ENCODE data around the gene HOPX. TPM values are rescaled to one million over a fixed set of nuclear protein-coding genes. Genes with fewer than 3 reads are reported as not detected.
A peak's percentile ranks its signal among the peaks of the same experiment; 100 is the strongest.
"Not testable (repeated sequence)": the region's sequence is repeated elsewhere in the genome, so short reads cannot be mapped to it uniquely, and the experiment has no call there.

The HOPX gene
- total RNA-seq (2014; rRNA removed; shearing (Covaris generic)), result 4.3 and 5.6 TPM in 2 replicates

DNA sequence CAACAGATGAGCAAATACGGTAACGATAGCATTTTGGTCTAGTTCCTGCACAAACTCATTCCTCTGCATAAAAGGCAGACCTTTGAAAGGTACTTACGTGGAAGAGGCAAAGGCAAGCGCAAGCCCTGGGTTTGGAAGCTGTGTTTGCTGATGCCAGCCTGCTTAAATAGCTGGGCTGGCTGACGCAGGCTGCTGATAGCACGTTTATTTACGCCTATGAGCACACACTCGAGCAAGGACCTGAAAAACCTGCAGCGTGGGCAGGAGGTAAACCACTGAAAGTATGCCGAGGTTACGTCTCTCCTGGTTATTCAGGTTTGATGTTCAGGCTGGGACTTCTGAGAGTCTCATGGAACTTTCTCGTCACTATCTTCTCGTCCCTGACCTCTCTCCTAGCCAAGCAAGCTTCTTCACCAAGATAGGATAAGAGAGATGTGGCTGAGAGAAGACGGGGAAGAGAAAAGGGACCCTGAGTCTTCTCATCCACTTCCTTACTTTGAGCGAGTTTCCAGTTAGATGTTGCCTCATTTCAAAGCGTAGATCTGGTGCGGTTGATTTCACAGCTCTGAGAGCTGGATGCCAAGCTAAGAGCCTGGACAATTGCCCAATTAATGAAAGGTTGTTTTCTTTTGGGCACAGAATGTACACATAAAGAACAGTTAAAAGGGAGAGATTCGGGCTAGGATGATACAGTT is at the start of gene HOPX:
HOPX (minus strand) TSS at position 139 of the 695 bp plus-strand sequence. CDS start 23,480 bp downstream, outside the sequence.
- peak; percentile 23 for DNase-seq (ENCODE audit: low read depth)

GRCh38 chr4:56730097-56730496 is 49.0 kb upstream of the HOPX start:
- DNase-seq (ENCODE audit: low read depth), result no peak

- peak; percentile 80 for DNase-seq (ENCODE audit: low read depth)
Observed at GRCh38 chr4:56728512-56728911, 47.4 kb upstream of the HOPX start.

GRCh38 chr4:56727150-56727549 is 46.1 kb upstream of the HOPX start:
- DNase-seq (ENCODE audit: low read depth), result peak; percentile 15

GRCh38 chr4:56726593-56726992 is 45.5 kb upstream of the HOPX start:
- DNase-seq (ENCODE audit: low read depth), result not testable (repeated sequence)

DNA sequence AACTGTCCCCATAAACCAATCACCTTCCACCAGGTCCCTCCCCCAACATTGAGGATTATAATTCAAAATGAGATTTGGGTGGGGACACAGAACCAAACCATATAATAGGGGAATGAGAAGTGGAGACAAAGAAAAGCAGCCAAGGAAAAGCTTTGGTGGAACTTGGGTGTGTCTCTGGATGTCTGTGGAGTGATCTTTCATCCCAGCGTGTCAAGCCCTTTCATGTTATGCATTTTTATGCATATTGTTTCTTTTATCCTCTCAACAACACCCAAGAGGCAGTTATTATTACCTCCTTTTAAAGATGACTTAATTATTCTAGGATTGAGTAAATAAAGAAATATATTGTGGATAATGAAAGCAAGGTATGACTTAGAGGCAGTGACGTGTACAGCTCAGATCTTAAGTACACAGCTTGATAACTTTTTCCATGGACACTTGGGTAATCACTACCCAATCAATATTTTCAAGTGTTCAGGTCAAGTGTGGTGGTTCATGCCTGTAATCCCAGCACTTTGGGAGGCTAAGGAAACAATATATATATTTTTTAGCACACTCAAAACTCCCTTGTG is 42.6 kb upstream of the HOPX start:
- DNase-seq (ENCODE audit: low read depth), result no peak

DNA sequence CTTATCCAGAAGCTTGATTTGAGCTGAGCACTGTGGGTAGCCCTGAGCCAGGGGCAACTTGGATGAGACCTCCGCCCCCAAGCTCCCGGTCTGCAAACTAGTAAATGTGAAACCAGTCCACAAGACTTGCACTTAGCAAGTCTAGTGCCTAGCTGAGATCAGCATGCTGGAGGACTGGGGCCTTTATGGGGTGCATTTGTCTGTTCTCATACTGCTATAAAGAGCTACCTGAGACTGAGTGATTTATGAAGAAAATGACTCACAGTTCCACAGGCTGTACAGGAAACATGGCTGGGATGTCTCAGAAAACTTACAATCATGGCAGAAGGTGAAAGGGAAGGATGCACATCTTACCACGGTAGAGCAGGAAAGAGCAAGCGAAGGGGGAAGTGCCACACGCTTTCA is 42.1 kb upstream of the HOPX start:
- peak; percentile 22 for DNase-seq (ENCODE audit: low read depth)

GRCh38 chr4:56708146-56708545 is 27.1 kb upstream of the HOPX start:
- DNase-seq (ENCODE audit: low read depth), result peak; percentile 11

- DNase-seq (ENCODE audit: low read depth), result no peak
Observed at GRCh38 chr4:56705966-56706365, 24.9 kb upstream of the HOPX start.

DNA sequence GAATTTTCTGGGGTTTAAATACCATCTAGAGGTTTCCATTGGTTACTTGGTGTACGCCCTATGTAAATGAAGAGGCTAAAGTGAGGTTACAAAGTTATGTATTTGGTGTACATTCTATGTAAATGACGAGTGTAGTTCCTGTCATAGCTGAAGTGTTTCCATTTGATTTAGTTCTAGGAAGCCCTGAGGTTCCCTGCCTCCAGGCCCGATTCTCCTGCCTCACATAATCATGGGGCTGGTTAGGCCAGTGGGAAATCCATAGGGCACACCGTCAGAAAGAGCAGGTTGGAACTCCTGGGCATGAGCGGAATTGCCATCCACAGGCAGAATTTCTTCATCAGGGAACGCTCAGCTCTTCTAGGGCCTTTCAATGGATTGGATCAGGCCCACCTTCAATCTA is 24.2 kb upstream of the HOPX start:
- no peak for DNase-seq (ENCODE audit: low read depth)

DNA sequence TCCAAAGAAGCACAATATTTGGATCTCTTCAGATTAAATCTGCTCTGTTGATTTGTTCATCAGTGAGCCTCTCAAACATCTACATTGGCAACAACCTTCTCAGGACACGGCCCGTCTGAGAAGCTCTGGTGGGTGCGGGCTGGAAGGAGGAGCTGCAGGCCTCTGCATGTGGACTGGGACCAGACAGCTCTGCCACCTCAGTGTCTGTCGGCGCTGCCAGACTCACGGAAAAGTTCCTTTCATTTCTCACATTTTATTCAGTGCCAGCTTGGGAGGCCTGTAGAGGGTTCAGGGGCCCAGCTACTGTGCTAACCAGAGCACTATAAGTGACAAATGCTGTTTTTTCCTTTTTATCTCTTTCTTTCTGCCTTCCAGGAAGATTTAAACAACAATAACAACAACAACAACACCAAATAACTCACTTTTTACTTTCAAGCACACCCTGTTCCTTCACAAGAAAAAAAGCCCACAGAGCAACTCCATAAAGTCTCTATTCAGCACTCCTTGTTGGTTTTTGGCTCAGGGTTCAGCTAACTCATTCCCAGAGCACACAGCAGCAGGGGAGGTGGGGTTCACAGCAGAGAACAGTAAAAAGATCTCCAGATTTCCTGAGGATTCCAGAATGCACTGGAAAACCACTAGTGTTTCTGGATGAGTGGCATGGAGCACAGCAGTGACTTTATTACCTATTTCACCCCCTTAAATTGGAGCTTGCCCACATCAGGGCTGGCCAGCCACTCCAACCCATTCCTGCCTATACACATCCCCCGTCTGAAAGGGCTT is 23.2 kb upstream of the HOPX start:
- DNase-seq (ENCODE audit: low read depth), result no peak

DNA sequence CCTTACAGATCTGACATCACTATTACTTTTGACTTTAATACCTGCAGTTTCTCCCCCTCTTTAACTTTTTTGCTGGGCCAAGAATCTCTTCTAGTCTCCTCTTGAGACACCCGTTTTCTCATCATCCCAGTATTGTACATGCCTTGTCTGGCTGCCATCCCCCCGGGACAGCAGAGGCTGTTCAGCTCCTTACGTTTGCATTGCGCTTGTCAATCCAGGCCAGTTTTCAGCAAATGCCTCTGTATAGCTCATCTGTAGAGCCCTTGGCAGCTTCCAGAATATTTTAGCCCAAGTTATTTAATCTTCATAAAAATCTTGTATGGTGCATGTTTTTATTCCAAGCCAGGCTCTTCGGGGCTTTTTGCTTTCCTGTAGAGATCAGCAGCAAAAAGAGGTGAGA is 22.3 kb upstream of the HOPX start:
- no peak for DNase-seq (ENCODE audit: low read depth)

GRCh38 chr4:56701644-56702043 is 20.5 kb upstream of the HOPX start:
- DNase-seq (ENCODE audit: low read depth), result no peak

GRCh38 chr4:56701161-56701480 is 20.0 kb upstream of the HOPX start:
- no peak for DNase-seq (ENCODE audit: low read depth)

- DNase-seq (ENCODE audit: low read depth), result no peak
Observed at GRCh38 chr4:56699537-56700105, 18.5 kb upstream of the HOPX start.

DNA sequence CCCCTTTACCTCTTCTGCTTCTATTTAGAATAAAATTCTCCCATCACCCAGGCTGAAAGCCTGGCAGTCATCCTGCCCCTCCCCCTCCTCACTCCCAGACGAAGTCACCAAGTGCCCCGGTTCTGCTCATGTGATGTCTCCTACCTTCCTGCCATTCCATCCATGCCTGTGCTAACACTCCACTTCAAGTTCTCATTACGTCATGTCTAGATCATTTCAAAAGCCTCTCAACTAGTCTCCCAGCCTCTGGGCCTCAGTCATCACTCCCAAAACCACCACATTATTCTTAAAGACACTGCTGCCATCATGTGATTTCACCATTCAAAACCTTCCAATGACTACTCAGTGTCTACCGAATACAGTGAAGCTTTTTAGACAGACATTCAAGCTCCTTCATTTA is 17.2 kb upstream of the HOPX start:
- peak; percentile 49 for DNase-seq (ENCODE audit: low read depth)

DNA sequence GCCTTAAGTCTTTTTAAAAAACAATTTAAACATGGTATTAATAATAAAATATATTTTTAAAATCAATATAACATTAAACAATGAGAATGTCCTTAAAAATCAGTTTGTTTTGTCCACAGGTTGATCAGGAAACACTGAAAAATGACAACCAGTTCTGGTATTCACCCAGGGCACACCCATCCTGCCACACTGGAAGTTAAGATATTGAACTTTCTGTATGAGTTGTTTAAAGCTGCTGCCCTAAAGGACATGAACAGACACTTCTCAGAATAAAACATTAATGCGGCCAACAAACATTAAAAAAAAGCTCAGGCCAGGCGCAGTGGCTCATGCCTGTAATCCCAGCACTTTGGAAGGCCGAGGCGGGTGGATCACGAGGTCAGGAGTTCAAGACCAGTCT is 15.0 kb upstream of the HOPX start:
- DNase-seq (ENCODE audit: low read depth), result no peak

DNA sequence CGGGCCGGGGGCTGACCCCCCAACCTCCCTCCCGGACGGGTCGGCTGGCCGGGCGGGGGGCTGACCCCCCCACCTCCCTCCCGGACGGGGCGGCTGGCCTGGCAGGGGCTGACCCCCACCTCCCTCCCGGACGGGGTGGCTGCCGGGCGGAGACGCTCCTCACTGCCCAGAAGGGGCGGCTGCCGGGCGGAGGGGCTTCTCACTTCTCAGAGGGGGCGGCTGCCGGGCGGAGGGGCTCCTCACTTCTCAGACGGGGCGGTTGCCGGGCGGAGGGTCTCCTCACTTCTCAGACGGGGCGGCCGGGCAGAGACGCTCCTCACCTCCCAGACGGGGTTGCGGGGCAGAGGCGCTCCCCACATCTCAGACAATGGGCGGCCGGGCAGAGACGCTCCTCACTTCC is 12.4 kb upstream of the HOPX start:
- DNase-seq (ENCODE audit: low read depth), result not testable (repeated sequence)

DNA sequence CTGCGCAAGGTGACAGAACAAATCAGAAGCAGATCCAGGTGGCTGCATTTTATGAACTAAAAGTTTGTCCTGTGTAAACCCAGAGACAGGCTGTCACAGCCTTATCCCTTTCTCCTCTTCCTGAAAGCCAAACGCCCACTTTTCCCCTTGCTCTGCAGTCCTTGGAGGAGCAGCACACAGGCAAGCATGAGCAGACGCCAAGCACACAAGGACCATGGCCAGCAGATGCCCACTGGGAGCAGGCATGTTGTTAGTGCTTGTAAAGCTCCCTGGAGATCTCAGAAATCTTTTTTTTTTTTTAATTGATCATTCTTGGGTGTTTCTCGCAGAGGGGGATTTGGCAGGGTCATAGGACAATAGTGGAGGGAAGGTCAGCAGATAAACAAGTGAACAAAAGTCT is 11.5 kb upstream of the HOPX start:
- no peak for DNase-seq (ENCODE audit: low read depth)

DNA sequence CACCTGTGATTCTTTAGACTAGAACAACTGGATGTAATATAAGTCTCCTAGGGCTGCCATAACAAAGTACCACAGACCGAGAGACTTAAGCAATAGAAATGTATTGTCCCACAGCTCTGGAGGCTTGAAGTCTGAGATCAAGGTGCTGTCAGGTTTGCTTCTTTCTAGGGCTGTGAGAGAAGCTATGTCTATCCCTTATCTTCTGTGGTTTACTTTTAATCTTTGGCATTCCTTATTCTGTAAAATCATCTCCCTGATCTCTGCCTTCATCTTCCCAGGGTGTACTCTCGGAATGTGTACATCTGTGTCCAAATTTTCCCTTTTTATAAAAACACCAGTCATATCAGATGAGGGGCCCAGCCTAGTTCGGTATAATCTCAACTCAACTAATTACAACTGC is 10.3 kb upstream of the HOPX start:
- no peak for DNase-seq (ENCODE audit: low read depth)

GRCh38 chr4:56690393-56690792 is 9.3 kb upstream of the HOPX start:
- DNase-seq (ENCODE audit: low read depth), result no peak

GRCh38 chr4:56689201-56689969 is 8.3 kb upstream of the HOPX start:
- no peak for DNase-seq (ENCODE audit: low read depth)

All from M059J (cell line).